GM23338 (cell line): ENCODE results near the gene RCAN3. TPM values are rescaled to one million over a fixed set of nuclear protein-coding genes. Genes with fewer than 3 reads are reported as not detected.

Experiments used
- ATAC-seq: fragments of 200-7000 bp; cut with Tn5 transposase; 3 replicates; pipeline ENCODE4 v1.9.1; 2020
- DNase-seq: peaks from one replicate; pipeline ENCODE4 v3.0.0-alpha.2; 2015; ENCODE audit warnings: low spot score
- H2AFZ ChIP-seq: fragments of 200-600 bp; sonication (generic); 2 replicates; pipeline ENCODE4 v1.8.0; 2016; ENCODE audit warnings: antibody characterized with exemption, mild to moderate bottlenecking, moderate library complexity
- H3F3A ChIP-seq: fragments of 200-600 bp; sonication (generic); replicated peaks from 2 replicates; pipeline ENCODE4 v1.8.0; 2017; ENCODE audit warnings: antibody characterized with exemption, mixed run types, low read depth
- H3K27ac ChIP-seq: fragments of 200-600 bp; sonication (generic); 2 replicates; pipeline ENCODE4 v1.6.1; 2016; ENCODE audit warnings: low read depth
- H3K27me3 ChIP-seq: fragments of 200-600 bp; sonication (generic); 2 replicates; pipeline ENCODE4 v1.8.0; 2016; ENCODE audit warnings: mild to moderate bottlenecking, mixed run types, moderate library complexity; ENCODE audit not compliant: insufficient read depth
- H3K36me3 ChIP-seq: fragments of 200-600 bp; sonication (generic); 2 replicates; pipeline ENCODE4 v1.8.0; 2016; ENCODE audit warnings: mild to moderate bottlenecking; ENCODE audit not compliant: insufficient read depth
- H3K4me1 ChIP-seq: fragments of 200-600 bp; sonication (generic); 2 replicates; pipeline ENCODE4 v1.8.0; 2016; ENCODE audit warnings: mild to moderate bottlenecking, moderate library complexity; ENCODE audit not compliant: insufficient read depth
- H3K4me2 ChIP-seq: fragments of 200-600 bp; sonication (generic); 2 replicates; pipeline ENCODE4 v1.7.1; 2017; ENCODE audit warnings: mixed run types
- H3K4me3 ChIP-seq: fragments of 200-600 bp; sonication (generic); 2 replicates; pipeline ENCODE4 v1.6.1; 2016; ENCODE audit warnings: mixed run types
- H3K79me2 ChIP-seq: fragments of 200-600 bp; sonication (generic); replicated peaks from 2 replicates; pipeline ENCODE4 v1.8.0; 2017; ENCODE audit warnings: mild to moderate bottlenecking; ENCODE audit not compliant: insufficient read depth
- H3K9me2 ChIP-seq: fragments of 200-600 bp; sonication (generic); 2 replicates; pipeline ENCODE4 v1.8.0; 2017; ENCODE audit not compliant: insufficient read depth
- H4K20me1 ChIP-seq: fragments of 200-600 bp; sonication (generic); replicated peaks from 2 replicates; pipeline ENCODE4 v1.8.0; 2017; ENCODE audit warnings: mild to moderate bottlenecking; ENCODE audit not compliant: insufficient read depth
- H3K27ac Mint-ChIP-seq: 2 replicates; pipeline ENCODE4 v1.8.0; 2020; ENCODE audit warnings: inconsistent platforms, mild to moderate bottlenecking, moderate library complexity, mixed read lengths
- H3K27me3 Mint-ChIP-seq: 3 replicates; pipeline ENCODE4 v1.8.0; 2022; ENCODE audit warnings: low read depth, mild to moderate bottlenecking, moderate library complexity, mixed read lengths, inconsistent platforms; ENCODE audit not compliant: insufficient read depth, poor library complexity
- H3K36me3 Mint-ChIP-seq: 3 replicates; pipeline ENCODE4 v1.8.0; 2021; ENCODE audit warnings: low read depth, mild to moderate bottlenecking, inconsistent platforms, moderate library complexity, mixed read lengths
- H3K4me1 Mint-ChIP-seq: 3 replicates; pipeline ENCODE4 v1.8.0; 2020; ENCODE audit warnings: mild to moderate bottlenecking, inconsistent platforms, mixed read lengths
- H3K4me3 Mint-ChIP-seq: 3 replicates; pipeline ENCODE4 v1.8.0; 2021; ENCODE audit warnings: moderate library complexity, mild to moderate bottlenecking, inconsistent platforms, mixed read lengths
- H3K9me3 Mint-ChIP-seq: 3 replicates; pipeline ENCODE4 v1.8.0; 2020; ENCODE audit warnings: moderate library complexity, mild to moderate bottlenecking, inconsistent platforms, mixed read lengths
- JUNB ChIP-seq: IDR thresholded peaks from one replicate; pipeline ENCODE4 v1.6.1; 2016; ENCODE audit warnings: antibody characterized with exemption; ENCODE audit not compliant: unreplicated experiment
- polyA plus RNA-seq: library from polyadenylated mRNA; unstranded; fragments of >200 nt; fragmentation: Nextera tagmentation; extraction: Ambion mirVana; gene quantifications from 2 replicates; pipeline ENCODE4 v1.2.1, GENCODE V29; 2016
- total RNA-seq: library from RNA; depleted of rRNA; stranded (reverse); fragments of >200 nt; shearing (Covaris generic); gene quantifications from 2 replicates; pipeline ENCODE4 v1.2.3, GENCODE V29; 2014
- TF ChIP-seq, protein P1 (sequence below): fragments of 250-450 bp; sonication (Bioruptor Pico); IDR thresholded peaks from 2 replicates; pipeline ENCODE4 v1.5.0; 2020; ENCODE audit warnings: mild to moderate bottlenecking, moderate library complexity

RCAN3 gene
- total and polyA plus RNA-seq, 2 experiments from 2014 or later: 8.9 to 11.2 TPM

DNA sequence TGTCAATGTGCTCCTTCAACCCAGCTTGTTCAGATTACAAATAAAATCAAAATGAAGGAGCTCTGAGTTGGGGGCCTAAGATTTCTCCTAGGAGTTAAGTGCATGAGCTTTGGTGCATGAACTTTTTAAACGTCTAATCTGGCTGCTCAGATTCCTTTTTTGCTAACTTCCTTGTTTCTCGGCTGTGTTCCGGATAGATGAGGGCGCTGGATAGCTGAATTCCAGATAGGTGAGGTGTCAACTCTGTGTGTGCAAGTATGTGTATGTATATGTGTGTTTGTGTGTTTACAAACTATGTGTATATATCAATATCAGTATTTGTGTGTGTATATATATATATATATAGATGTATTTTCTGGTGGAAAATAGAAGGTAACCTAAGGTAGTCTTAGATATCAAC is 37.5 kb upstream of the RCAN3 start (continued):
- no peak for TF ChIP-seq JUNB

DNA sequence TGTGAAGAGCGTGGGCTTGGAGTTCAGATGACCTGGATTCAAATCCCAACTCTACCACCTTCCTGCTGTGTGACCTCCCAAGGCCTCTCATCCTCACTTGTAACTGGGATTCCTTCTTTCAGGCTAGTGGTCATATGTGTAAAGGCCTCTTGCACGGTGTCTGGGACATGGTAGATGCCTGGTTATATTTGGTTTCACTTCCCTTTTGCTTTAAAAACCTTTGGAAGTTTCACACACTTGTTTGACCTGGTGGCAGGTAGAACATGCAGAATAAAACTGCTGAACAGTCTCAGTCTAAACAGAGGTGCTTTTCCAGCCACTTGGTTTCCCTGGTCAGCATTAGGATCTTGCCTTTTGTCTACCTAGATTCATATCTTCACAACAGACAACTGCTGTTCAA is 37.0 kb upstream of the RCAN3 start:
- ATAC-seq: no peak

More for the DNA sequence above, 37.0 kb upstream of the RCAN3 start:
- Mint-ChIP-seq H3K4me3 (no peak overlapping the region), H3K4me1 (peaks cover 47% of the 10 kb centered on the region), H3K27ac (peak overlapping the region; percentile 50; the same call in 1 of the 2 replicates), H3K36me3 (peaks cover 24% of the 10 kb centered on the region), H3K27me3 (peaks cover 5% of the 10 kb centered on the region), H3K9me3 (peaks cover 5% of the 10 kb centered on the region; the same call in 2 of the 3 replicates)
- H3F3A ChIP-seq: no peaks in the 10 kb centered on the region
- H3K9me2 ChIP-seq: no peaks in the 10 kb centered on the region
- no peaks in the 10 kb centered on the region for H3K79me2 ChIP-seq
- TF ChIP-seq, protein P1, sequence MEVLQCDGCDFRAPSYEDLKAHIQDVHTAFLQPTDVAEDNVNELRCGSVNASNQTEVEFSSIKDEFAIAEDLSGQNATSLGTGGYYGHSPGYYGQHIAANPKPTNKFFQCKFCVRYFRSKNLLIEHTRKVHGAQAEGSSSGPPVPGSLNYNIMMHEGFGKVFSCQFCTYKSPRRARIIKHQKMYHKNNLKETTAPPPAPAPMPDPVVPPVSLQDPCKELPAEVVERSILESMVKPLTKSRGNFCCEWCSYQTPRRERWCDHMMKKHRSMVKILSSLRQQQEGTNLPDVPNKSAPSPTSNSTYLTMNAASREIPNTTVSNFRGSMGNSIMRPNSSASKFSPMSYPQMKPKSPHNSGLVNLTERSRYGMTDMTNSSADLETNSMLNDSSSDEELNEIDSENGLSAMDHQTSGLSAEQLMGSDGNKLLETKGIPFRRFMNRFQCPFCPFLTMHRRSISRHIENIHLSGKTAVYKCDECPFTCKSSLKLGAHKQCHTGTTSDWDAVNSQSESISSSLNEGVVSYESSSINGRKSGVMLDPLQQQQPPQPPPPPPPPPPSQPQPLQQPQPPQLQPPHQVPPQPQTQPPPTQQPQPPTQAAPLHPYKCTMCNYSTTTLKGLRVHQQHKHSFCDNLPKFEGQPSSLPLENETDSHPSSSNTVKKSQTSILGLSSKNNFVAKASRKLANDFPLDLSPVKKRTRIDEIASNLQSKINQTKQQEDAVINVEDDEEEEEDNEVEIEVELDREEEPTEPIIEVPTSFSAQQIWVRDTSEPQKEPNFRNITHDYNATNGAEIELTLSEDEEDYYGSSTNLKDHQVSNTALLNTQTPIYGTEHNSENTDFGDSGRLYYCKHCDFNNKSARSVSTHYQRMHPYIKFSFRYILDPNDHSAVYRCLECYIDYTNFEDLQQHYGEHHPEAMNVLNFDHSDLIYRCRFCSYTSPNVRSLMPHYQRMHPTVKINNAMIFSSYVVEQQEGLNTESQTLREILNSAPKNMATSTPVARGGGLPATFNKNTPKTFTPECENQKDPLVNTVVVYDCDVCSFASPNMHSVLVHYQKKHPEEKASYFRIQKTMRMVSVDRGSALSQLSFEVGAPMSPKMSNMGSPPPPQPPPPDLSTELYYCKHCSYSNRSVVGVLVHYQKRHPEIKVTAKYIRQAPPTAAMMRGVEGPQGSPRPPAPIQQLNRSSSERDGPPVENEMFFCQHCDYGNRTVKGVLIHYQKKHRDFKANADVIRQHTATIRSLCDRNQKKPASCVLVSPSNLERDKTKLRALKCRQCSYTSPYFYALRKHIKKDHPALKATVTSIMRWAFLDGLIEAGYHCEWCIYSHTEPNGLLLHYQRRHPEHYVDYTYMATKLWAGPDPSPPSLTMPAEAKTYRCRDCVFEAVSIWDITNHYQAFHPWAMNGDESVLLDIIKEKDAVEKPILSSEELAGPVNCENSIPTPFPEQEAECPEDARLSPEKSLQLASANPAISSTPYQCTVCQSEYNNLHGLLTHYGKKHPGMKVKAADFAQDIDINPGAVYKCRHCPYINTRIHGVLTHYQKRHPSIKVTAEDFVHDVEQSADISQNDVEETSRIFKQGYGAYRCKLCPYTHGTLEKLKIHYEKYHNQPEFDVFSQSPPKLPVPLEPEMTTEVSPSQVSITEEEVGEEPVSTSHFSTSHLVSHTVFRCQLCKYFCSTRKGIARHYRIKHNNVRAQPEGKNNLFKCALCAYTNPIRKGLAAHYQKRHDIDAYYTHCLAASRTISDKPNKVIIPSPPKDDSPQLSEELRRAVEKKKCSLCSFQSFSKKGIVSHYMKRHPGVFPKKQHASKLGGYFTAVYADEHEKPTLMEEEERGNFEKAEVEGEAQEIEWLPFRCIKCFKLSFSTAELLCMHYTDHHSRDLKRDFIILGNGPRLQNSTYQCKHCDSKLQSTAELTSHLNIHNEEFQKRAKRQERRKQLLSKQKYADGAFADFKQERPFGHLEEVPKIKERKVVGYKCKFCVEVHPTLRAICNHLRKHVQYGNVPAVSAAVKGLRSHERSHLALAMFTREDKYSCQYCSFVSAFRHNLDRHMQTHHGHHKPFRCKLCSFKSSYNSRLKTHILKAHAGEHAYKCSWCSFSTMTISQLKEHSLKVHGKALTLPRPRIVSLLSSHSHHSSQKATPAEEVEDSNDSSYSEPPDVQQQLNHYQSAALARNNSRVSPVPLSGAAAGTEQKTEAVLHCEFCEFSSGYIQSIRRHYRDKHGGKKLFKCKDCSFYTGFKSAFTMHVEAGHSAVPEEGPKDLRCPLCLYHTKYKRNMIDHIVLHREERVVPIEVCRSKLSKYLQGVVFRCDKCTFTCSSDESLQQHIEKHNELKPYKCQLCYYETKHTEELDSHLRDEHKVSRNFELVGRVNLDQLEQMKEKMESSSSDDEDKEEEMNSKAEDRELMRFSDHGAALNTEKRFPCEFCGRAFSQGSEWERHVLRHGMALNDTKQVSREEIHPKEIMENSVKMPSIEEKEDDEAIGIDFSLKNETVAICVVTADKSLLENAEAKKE (CRISPR knock-in tag): no peak
- no peak overlapping the region for H3K4me3 ChIP-seq
- H3K36me3 ChIP-seq: no peaks in the 10 kb centered on the region
- peaks cover 28% of the 10 kb centered on the region for H3K4me1 ChIP-seq
- no peaks in the 10 kb centered on the region for H3K27me3 ChIP-seq
- no peaks in the 10 kb centered on the region for H4K20me1 ChIP-seq
- no peak for DNase-seq
- H3K27ac ChIP-seq: no peak overlapping the region
- peak overlapping the region; percentile 78; the same call in 1 of the 2 replicates for H3K4me2 ChIP-seq
- H2AFZ ChIP-seq: no peak overlapping the region
